Measurements from ENCODE around the gene PPM1N.
"Not testable (repeated sequence)": the region's sequence is repeated elsewhere in the genome, so short reads cannot be mapped to it uniquely, and the experiment has no call there.

PPM1N gene

DNA sequence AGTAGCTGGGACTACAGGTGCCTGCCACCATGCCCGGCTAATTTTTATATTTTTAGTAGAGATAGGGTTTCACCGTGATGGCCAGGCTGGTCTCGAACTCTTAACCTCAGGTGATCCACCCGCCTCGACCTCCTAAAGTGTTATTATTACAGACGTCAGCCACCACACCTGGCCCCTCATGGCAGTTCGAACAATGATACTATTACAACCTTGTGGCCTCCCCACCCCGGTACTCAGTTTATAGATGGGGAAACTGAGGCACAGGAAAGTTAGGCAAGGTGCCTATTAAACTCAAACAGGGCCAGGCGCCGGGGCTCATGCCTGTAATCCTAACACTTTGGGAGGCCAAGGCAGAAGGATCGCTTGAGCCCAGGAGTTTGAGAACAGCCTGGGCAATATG, 12.1 kb downstream of the PPM1N start:
- not testable (repeated sequence) for DNase-seq

DNA sequence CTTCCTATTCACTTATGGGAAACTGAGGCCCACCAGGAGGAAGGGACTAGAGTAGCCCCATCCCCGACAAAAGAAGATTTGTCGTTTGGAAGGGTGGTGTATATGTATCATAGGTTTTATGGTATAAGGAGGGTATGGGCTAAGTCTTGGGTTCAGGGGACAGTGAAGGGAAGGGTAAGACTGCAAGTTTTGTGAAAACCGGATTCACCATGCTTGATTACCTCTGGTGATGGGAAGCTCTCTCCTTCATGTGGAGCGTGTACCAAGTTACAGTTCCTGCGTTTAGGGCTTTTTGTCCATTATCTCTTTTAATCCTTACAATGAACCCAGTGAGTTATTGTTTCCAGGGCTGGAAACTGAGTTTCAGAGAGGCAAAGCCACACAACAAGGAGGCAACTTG, 12.8 kb downstream of the PPM1N start:
- DNase-seq = no peak

DNA sequence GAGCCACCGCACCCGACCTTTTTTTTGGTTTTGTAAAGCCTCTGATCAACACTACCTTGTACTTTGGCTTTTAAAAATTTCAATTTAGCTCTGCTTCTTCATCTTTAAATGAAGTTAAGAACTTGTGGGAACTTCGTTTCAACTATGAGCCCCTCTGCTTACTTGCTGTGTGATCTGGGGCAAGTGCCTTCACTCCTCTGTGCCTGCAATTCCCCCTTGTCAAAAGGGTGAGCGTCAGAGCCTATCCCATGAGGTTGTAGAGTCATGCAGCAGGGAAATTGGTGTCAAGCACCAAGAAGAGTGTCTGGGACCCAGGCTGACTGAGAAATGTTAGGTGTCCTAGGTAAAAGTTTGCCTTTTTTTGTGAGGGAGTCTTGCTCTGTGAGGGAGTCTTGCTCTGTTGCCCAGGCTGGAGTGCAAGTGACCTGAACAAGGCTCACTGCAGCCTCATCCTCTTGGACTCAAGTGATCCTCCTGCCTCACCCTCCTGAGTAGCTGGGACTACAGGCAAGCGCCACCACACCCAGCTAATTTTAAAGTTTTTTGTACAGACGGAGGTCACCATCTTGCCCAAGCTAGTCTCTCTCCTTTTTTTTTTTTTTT, 14.7 kb downstream of the PPM1N start:
- DNase-seq = no peak

DNA sequence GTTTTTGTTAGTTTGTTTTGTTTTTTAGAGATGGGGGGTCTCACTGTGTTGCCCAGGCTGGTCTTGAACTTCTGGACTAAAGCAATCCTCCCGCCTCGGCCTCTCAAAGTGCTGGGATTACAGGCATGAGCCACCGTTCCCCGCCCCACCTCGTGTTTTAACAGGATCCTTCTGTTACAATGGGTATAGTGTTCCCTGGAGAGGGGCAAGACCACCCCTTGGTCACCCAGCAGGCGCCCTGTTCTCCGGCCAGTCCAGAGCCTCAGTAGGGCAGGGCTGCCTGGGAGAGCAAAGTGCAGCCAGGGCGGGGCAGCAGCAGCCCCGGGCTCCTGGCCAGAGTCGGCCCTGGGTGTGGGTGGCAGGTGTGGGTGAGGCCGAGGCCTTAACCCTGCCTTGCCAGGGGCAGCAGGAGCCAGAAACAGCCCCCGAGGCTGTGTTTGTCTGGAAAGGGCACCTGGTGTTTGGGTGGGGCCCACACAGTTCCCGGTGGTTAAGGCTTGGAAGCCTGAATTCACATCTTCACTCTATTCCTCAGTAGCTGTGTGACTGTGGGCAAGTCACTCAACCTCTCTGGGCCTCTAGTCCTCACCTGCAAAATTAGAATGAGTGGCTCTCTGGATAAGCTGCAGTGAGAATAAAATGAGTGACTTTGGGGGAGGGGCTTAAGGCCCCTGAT, 16.3 kb downstream of the PPM1N start:
- no peak for DNase-seq

DNA sequence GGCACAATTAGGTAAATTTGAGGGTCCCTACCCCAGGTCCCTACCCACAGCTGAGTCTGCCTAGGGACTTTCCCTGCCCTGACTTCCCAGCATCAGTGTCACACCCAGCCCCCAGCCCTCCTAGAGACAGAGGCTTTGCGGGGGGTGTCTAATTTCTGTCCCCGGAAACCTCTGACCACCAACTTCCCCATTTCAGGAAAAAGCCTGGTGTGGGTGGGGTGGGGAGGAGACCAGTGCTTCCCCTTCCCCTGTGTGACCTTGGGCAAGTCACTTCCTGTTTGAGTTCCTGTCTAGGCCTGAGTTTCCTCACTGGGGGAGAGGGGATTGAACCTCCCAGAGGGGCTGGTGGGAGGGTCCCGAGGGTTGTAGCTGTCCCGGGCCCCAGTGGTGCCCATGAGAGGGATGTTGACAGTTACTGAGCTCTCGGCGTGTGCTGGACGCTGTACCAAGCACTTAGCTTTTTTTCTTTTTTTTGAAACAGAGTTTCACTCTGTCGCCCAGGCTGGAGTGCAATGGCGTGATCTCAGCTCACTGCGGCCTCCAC, 16.9 kb downstream of the PPM1N start:
- peak; percentile 75 for DNase-seq

DNA sequence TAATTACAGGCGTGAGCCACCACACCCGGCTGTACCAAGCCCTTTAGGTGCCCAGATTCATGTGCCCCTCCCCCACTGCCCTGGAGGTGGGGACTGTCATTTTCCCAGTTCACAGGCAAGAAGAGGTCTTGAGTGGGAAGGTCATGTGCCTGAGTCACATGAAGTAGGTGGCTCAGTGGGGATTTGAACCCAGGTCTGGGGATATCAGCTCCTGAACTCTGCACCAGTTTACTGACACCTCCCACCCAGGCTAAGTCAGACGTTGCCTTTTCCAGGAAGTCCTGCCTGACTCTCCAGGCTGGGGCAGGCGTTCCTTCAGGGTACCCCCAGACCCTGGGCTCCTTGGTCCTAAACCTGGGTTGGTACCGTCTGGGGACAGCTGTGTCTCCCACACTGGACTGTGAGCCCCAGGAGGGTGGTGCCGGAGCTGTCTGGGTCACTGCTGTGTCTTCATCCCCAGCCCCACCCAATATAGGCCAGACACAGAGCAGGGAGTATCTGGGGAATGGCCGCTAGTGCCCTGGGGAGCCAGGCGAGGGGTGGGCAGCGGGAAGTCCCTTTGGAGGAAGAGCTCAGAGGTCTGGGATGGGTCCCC, 17.7 kb downstream of the PPM1N start:
- no peak for DNase-seq

DNA sequence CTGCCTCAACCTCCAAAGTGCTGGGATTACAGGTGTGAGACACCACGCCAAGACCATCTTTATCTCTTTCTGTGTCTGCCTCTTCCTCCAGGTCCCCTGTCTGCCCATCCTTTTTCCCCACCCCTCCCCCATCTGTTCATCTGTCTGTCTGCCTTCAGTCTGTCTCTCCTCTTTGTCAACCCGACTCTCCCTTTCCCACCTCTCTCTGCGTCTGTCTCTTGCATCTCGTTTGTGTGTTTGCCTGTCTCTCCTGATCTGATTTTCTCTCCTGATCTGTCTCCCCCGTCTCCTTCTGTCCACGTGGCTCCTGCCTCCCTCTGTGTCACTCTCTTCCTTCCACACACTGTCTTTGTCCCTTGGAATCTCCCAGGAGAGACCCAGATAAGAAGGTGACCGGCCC, 19.0 kb downstream of the PPM1N start:
- no peak for DNase-seq

DNA sequence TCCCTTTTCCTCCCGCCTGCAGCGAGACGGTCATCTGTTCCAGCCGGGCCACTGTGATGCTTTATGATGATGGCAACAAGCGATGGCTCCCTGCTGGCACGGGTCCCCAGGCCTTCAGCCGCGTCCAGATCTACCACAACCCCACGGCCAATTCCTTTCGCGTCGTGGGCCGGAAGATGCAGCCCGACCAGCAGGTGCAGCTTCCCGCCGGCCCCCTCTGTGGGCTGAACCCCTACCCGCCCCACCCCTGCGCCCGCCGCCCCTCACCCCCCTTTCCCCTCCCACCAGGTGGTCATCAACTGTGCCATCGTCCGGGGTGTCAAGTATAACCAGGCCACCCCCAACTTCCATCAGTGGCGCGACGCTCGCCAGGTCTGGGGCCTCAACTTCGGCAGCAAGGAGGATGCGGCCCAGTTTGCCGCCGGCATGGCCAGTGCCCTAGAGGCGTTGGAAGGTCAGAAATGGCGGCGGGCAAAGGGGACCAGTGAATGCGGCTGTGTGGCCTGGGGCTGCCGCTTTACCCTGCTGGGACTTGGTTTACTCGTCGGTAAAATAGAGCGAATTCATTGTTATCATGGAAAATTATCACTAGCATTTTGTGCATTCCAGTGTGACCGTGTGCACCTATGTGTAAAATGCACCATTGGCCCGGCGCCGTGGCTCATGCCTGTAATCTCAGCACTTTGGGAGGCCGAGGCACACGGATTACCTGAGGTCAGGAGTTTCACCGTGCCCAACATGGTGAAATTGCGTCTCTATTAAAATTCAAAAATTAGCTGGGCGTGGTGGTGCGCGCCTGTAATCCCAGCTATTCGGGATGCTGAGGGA, 19.6 kb downstream of the PPM1N start:
- no peak for DNase-seq

DNA sequence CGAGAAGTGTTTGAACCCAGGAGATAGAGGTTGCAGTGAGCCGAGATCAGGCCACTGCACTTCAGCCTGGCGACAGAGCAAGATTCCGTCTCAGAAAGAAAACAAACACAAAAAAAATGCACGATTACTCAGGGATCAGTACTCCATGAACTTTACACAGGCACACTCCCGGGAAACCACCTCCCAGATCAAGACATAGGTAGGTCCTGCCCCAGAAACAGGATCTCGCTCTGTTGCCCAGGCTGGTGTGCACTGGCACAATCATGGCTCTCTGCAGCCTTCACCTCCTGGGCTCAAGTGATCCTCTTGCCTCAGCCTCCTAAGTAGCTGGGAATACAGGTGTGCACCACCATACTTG, 20.2 kb downstream of the PPM1N start:
- no peak for DNase-seq

DNA sequence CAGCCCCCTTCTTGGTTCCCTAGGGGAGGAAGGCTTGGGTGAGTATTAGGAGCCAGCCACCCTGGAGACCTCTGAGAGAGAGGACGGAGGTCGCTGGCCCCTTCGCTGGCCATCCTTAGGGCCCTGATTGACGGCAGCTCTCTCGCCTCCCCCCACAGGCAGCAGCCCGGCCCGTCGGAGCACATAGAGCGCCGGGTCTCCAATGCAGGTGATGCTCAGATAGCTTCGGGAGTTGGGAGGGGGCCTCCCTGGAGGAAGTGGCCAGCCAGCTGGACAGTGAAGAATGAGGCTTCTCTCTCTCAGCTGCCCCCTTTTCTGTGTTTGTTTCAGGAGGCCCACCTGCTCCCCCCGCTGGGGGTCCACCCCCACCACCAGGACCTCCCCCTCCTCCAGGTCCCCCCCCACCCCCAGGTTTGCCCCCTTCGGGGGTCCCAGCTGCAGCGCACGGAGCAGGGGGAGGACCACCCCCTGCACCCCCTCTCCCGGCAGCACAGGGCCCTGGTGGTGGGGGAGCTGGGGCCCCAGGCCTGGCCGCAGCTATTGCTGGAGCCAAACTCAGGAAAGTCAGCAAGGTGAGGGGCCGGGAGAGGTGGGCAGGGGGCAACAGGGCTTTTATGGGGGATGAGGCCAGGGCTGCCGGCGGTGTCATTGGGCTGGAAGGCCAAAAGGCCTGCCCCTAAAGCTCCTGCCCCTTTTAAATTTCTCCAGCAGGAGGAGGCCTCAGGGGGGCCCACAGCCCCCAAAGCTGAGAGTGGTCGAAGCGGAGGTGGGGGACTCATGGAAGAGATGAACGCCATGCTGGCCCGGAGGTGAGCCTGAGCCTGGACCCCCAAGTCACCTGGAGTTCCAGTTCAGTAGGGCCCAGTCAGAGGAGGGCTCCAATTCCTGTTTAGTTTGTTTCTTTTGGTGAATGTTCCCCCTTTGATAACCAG, 24.0 kb downstream of the PPM1N start:
- DNase-seq = no peak

DNA sequence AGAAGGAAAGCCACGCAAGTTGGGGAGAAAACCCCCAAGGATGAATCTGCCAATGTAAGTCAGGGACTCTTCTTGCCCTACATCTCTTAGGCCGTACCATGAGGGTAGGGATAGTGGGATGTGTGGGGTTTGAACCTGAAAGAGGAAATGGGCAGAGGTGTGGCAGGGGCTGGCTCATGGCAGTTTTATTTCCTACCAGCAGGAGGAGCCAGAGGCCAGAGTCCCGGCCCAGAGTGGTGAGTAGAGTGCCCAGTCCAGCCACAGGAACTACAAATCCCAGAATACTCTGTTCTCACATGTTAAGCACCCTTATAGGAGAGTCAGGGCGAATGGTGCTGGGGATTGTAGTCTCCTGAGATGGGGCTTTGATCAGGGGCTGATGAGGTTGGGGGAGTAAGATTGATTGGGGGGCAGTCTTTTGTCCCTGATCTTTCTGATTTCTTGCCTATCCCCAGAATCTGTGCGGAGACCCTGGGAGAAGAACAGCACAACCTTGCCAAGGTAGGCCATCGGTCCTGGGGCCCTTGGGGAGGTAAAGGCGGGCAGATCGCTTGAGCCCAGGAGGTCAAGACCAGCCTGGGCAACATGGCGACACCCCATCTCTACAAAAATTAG, 25.5 kb downstream of the PPM1N start:
- peak; percentile 88 for DNase-seq

DNA sequence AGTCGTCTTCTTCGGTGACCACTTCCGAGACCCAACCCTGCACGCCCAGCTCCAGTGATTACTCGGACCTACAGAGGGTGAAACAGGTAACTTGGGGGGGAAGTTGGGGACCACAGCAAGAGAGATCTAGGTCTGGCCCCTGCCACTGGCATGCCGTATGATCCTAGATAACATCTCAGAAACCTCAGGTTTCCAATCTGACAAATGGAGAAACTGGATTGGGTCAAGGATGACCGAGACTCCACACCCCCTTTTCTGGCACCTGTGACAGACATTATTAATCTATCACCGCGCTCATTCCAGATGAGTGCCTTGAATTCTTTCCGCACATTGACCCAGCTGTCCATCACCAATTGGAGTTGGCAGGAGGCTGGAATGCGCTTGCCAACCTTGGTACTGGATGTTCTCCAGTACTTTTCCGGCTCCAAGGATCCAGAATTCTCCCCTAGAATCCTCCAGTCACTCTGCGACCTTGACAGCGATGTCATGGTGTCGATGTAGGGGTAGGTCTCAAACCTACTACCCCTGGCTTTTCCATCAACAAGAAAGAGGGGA, 26.4 kb downstream of the PPM1N start:
- DNase-seq = no peak

DNA sequence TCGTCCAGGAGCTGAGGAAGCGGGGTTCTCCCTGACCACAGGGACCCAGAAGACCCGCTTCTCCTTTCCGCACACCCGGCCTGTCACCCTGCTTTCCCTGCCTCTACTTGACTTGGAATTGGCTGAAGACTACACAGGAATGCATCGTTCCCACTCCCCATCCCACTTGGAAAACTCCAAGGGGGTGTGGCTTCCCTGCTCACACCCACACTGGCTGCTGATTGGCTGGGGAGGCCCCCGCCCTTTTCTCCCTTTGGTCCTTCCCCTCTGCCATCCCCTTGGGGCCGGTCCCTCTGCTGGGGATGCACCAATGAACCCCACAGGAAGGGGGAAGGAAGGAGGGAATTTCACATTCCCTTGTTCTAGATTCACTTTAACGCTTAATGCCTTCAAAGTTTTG, 27.9 kb downstream of the PPM1N start:
- no peak for DNase-seq

DNA sequence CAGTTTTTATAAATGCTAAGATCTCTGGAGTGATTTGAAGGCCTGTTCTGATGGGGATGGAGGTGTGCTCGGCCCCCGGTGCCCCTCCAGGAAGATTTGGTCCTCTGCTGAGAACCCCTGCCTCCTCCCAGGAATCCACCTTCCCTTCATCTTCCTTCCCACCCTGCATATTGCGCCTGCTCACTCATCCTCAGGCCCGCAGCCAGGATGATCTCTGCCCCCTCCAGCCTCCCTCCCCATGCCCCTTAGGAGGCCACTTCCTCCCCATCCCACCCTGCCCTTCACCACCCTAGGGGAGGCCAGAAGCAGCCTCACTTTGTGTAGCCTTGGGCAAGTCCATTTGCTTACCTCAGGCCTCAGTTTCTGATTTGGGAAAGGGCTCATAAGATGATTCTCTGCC, 28.7 kb downstream of the PPM1N start:
- no peak for DNase-seq

DNA sequence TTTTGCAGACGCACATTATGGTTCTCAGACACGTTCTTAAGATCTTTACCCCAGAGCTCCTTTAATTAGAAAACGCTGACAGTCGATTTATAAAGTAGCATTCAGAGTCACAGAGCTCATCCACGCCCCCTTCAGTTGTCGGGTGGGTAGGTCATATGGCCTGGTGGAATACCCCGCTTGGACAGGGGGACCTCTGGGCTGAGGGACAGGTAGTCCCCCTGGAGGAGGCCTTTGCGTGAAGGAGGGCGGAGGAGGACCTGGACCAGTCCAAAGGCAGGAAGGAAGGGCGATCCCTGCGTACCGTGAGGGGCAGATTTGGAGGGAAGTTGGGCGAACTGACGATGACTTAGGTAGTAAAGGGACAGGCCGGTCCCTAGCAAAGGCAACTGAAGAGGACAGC, 29.5 kb downstream of the PPM1N start:
- no peak for DNase-seq

DNA sequence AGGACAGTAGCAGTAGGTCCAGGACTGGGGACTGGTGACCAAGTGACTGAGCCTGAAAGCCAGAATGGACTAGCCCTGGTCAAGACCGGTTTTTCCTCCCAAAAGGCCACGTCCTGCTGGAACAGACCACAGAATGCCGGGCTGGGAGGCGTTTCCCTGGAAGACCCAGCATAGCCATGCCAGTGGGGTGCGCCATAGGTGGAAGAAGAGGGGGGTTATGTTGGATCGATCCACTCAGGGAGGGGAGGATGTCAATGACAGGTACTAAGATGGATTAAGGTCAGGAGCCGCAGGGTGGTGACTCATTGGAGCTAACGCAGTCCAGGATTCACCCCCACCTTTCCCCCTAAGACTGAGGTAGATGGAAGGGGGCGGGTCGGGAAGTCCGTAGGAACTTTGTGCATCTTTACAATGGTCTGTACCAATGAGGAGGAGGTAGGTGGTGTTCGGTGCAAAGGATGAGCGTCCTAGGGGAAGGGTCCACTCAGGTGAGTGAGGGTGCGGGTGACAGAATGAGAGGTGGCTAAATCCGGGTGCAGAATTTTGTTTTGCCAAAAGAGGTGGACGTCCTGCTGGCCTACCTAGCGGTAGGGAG, 30.0 kb downstream of the PPM1N start:
- DNase-seq = no peak

DNA sequence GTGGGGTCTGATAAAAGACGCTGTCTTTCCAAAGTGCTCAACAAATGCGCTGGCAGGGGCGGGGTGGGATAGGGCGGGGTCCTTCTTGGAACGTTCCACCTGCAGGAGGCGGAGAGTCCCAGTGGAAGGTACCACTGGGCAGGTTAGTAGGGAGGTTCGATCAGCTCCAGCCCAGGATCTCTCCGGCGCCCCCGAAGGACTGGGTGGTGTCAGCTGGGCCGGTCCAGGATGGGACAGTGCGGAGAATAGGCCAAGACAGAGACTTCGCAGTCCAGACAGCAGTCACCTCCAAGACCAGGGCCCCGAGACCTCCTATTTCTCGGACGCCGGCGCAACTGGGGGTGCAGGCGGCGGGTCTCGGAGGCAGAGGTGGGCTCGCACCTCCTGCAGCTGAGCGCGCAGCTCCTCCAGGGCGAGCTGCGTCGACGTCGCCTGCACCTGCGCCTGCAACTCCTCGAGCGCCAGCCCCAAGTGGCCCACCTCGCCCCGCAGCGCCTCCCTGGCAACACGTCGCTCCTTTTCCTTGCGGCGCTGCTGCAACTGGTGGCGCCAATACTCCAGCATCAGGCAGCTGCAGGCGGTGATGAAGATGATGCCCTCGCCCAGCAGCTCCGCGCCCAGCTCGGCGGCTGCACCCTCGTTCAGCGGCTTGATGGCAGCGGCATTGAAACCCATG, 30.6 kb downstream of the PPM1N start:
- no peak for DNase-seq

DNA sequence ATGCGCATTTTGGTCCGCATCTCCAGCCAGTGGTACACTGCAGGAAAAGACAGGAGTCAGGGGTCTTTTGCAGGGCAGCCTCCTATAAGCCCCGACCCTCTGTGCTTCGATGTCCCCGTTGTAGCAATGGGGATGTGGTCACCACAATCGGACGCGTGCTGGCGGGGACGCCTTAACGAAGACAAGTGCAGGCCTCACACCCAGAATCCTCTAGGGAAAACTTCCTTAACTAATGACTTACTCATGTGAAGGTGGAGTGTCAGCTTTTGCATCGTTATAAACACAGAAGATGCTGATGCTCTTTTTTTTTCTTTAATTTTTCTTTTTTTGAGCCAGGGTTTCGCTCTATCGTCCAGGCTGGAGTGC, 31.2 kb downstream of the PPM1N start:
- no peak for DNase-seq

DNA sequence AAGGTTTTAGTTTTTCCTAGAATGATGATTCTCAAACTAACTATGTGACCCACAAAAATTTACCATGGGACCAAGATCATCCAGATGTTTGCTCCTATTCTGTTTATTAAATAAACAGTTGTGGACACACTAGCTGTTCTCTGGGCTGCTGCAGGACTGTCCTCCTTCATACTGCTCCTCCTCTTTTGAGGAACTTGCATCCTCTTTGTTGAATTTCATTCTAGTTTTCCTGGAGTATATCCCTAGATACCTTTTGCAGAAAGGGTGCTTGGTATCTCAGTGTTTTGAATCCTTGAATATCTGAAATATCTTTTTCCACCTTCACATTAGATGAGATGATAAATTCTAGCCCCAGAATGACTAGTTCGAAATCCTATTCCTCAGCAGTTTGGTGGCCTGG, 33.1 kb downstream of the PPM1N start:
- DNase-seq = no peak

DNA sequence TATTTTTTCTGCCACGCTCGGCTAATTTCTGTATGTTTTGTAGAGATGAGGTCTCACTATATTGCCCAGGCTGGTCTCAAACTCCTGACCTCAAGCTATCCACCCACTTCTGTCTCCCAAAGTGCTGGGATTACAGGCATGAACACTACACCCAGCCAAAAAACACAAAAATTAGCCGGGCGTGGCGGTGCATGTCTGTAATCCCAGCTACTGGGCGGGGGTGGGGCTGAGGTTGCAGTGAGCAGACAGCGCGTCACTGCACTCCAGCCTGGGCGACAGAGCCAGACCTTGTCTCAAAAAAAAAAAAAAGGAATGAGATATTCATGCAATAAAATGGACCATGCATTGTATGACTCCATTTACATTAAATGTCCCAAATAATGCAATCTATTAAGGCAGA, 41.2 kb downstream of the PPM1N start:
- DNase-seq = no peak

DNA sequence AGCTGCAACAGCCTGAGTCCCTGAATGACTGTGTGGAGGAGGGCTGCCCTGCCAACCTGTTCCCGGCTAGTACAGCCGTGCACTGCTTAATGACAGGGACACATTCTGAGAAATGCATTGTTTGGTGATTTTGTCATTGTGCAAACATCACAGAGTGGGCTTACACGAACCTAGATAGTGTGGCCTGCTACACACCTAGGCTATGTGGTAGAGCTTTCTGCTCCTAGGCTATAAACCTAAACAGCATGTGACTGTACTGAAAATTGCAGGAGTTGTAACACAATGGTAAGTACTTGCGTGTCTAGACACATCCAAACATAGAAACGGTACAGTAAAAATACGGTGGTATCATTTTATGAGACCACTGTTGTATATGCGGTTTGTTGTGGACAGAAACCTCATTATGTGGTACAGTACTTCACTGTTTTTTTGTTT, 44.0 kb downstream of the PPM1N start:
- no peak for DNase-seq

Data from CD4-positive, alpha-beta T cell treated with Interleukin-21 for 1 hour (primary cell).